T-cell (primary cell): ENCODE measurements around the gene WFDC12. TPM values are rescaled to one million over a fixed set of nuclear protein-coding genes. Genes with fewer than 3 reads are reported as not detected.

Experiments used
- ATAC-seq, 4 experiments: fragments of 200-7000 bp in 3 of 4; fragments of 150-1000 bp in 1 of 4; cut with Tn5 transposase; replicated peaks in 1 of 4; 1 replicate in 3 of 4; 2 replicates in 1 of 4; pipeline ENCODE4 v1.10.0; 2021; ENCODE audit warnings: moderate library complexity in 3 of 4, mild to moderate bottlenecking in 2 of 4, moderate number of reproducible peaks in 1 of 4
- CTCF ChIA-PET, 2 donors: fragments of 300-600 bp; sonication (Branson Sonifier 250); formaldehyde crosslinking; loops; one replicate each; lab custom pipeline; 2022; ENCODE audit warnings: antibody characterized with exemption in 2 of 2; lab: Charles Lee
- POLR2A ChIA-PET, 2 donors: fragments of 300-600 bp; sonication (Branson Sonifier 250); formaldehyde crosslinking; loops; one replicate each; lab custom pipeline; 2022; ENCODE audit warnings: antibody characterized with exemption in 2 of 2; lab: Charles Lee
- DNase-seq, 35 experiments: peaks; one replicate each; pipeline versions ENCODE4 v3.0.0 to v3.0.0-alpha.2; 2013 to 2023
- H3K27ac ChIP-seq: one replicate; pipeline ENCODE4 v1.5.1; 2013; ENCODE audit warnings: low read length
- H3K27me3 ChIP-seq, 2 experiments: replicated peaks in 1 of 2; 1 replicate in 1 of 2; 2 replicates in 1 of 2; pipeline versions ENCODE4 v1.6.1 to v1.7.0; 2013; ENCODE audit warnings: low read length in 1 of 2, mixed read lengths in 1 of 2; ENCODE audit not compliant: control insufficient read depth in 2 of 2, insufficient read depth in 2 of 2; ENCODE audit errors: extremely low read depth in 1 of 2
- H3K36me3 ChIP-seq, 2 donors: 1 replicate in 1 of 2; 2 replicates in 1 of 2; pipeline versions ENCODE4 v1.6.1 to v1.7.0; 2013; ENCODE audit warnings: low read length in 1 of 2; ENCODE audit not compliant: control insufficient read depth in 2 of 2, insufficient read depth in 1 of 2; ENCODE audit errors: extremely low read depth in 1 of 2
- H3K4me1 ChIP-seq, 2 experiments: 1 replicate in 1 of 2; 2 replicates in 1 of 2; pipeline versions ENCODE4 v1.6.1 to v1.7.0; 2013; ENCODE audit warnings: low read length in 2 of 2, mixed read lengths in 1 of 2; ENCODE audit not compliant: insufficient read depth in 2 of 2, control insufficient read depth in 1 of 2; ENCODE audit errors: extremely low read depth in 1 of 2
- H3K4me3 ChIP-seq, 2 donors: 1 replicate in 1 of 2; 2 replicates in 1 of 2; pipeline versions ENCODE4 v1.5.1 to v1.7.0; 2013; ENCODE audit warnings: mild to moderate bottlenecking in 2 of 2, low read length in 1 of 2, moderate library complexity in 1 of 2; ENCODE audit not compliant: control insufficient read depth in 1 of 2; ENCODE audit errors: extremely low read depth in 1 of 2
- H3K9me3 ChIP-seq: 2 replicates; pipeline ENCODE4 v1.7.0; 2013
- H3K27ac Mint-ChIP-seq, 2 donors: one replicate each; pipeline ENCODE4 v1.8.0; 2020 to 2021; ENCODE audit warnings: mild to moderate bottlenecking in 2 of 2, mixed read lengths in 2 of 2
- H3K27me3 Mint-ChIP-seq, 2 donors: one replicate each; pipeline ENCODE4 v1.8.0; 2021 to 2022; ENCODE audit warnings: mixed read lengths in 2 of 2
- H3K36me3 Mint-ChIP-seq: one replicate; pipeline ENCODE4 v1.8.0; 2021; ENCODE audit warnings: mixed read lengths
- H3K4me1 Mint-ChIP-seq, 3 donors: one replicate each; pipeline ENCODE4 v1.8.0; 2020 to 2022; ENCODE audit warnings: mixed read lengths in 3 of 3, mild to moderate bottlenecking in 1 of 3
- H3K4me3 Mint-ChIP-seq, 3 donors: one replicate each; pipeline ENCODE4 v1.8.0; 2020 to 2022; ENCODE audit warnings: mild to moderate bottlenecking in 3 of 3, mixed read lengths in 3 of 3, moderate library complexity in 3 of 3
- H3K9me3 Mint-ChIP-seq, 3 donors: one replicate each; pipeline ENCODE4 v1.8.0; 2020 to 2022; ENCODE audit warnings: mixed read lengths in 3 of 3
- WGBS: methylation state at CpG from one replicate; pipeline ENCODE4 v1.1.5; 2013; ENCODE audit warnings: missing lambda C conversion rate; ENCODE audit not compliant: insufficient coverage; 5-methylcytosine and 5-hydroxymethylcytosine counted together
- total RNA-seq, 35 experiments: library from RNA in 6 of 35; stranded (reverse) in 6 of 35; fragments of 120-200 nt in 1 of 35; gene quantifications; one replicate each; pipeline versions ENCODE4 v1.2.1 to v1.2.4 and lab custom pipeline; 2013 to 2026

WFDC12 gene
- total RNA-seq, 5 donors from 2014 or later (not counting 1 experiment from before 2014, with no cell fraction given) = not detected

DNA sequence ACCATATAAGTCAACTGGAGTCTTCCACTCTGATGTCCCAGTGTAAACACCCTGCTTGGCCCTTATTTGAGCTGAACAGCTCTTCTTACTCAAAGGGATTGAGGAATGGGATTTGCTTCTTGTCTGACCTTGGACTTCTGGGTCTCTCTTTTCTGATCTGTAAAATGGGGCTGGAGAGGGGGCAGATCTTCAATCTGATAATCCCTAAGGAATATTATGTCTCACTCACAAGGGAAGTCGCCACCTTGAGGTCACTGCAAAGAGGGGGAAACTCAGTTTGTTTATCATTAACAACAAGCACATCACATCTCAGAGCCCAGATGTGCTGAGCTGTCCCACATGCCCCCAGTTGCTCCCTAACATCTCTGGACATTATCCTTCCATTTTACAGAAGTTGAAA lies 38.4 kb downstream of the WFDC12 start:
- Mint-ChIP-seq H3K9me3 (peaks cover 10 to 13% (median 11%) of the 10 kb centered on the region in 3 donors), H3K27me3 (no peaks in the 10 kb centered on the region), H3K27ac (peak overlapping the region in 1 of 2 donors; percentile 22), H3K4me1 (peaks cover 8 to 16% (median 12%) of the 10 kb centered on the region in 3 donors), H3K36me3 (peaks cover 78% of the 10 kb centered on the region), H3K4me3 (no peak overlapping the region)
- Histone ChIP-seq H3K36me3 (peaks cover 2 to 41% of the 10 kb centered on the region in 2 donors), H3K4me3 (no peak overlapping the region), H3K27me3 (no peaks in the 10 kb centered on the region), H3K27ac (no peak overlapping the region), H3K9me3 (peaks cover 2% of the 10 kb centered on the region), H3K4me1 (no peaks in the 10 kb centered on the region)
- 100% methylated on average over 1 of the region's 1 CpG for WGBS
- ChIA-PET POLR2A (no interaction called here), CTCF (interaction anchor here in 1 of 2 donors (0.6 to 1.0 kb wide), 2 partner anchors 15 to 41 kb away, joined by 3 to 4 read pairs; no protein-coding TSS in a partner anchor)
- ATAC-seq = no peak
- DNase-seq = no peak

DNA sequence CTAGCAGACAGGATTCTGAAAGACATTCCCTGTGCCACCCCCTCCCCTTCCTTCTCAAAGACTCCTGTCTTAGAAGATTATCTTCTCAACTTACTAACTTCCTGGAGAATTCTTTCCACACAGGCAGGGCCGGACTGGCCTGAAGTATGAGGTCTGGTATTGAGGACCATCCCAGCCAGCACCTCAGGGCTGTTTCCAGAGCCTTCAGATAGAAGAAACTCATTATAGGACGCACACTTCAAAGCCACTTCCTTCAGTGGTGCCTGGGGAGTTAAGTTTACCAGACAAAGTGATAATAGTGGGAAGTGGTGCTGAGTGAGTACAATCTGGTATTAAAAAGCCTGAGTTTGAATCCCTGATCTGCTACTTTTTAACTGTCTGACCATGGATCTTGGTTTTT lies 39.0 kb downstream of the WFDC12 start:
- peak overlapping the region; percentile 31 to 38 for H3K27ac Mint-ChIP-seq
- H3K36me3 ChIP-seq = peaks cover 5 to 47% of the 10 kb centered on the region in 2 donors
- WGBS = no CpG with 5 or more reads among the region's 2 CpGs
- H3K27me3 Mint-ChIP-seq = no peaks in the 10 kb centered on the region
- no peak overlapping the region for H3K27ac ChIP-seq
- H3K27me3 ChIP-seq = no peaks in the 10 kb centered on the region
- DNase-seq = no peak
- no peaks in the 10 kb centered on the region for H3K4me1 ChIP-seq
- H3K4me3 Mint-ChIP-seq = no peak overlapping the region
- no peak overlapping the region for H3K4me3 ChIP-seq
- H3K9me3 ChIP-seq = peaks cover 2% of the 10 kb centered on the region
- ATAC-seq = no peak
- peaks cover 83% of the 10 kb centered on the region for H3K36me3 Mint-ChIP-seq
- CTCF ChIA-PET = no interaction called here
- peaks cover 10 to 15% (median 14%) of the 10 kb centered on the region in 3 donors for H3K9me3 Mint-ChIP-seq
- H3K4me1 Mint-ChIP-seq = peaks cover 8 to 16% (median 12%) of the 10 kb centered on the region in 3 donors
- POLR2A ChIA-PET = no interaction called here

DNA sequence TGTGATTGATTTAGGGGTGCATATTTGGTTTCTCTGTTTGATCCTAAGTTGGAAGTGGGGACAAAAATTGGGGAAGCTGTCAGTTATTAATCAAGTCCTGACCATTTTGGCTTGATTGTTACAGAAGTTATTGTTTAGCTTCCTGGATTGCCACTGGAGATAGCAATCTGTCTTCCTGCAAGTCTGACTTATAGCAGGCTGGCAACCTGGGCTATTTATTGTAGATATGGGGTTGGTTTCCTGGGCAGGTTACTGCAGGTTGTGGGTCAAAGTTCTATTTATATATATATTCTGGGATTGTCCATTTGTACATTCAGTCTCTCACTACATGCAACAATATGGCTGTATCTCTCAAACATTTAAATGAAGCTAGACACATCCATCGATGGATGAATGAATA lies 41.1 kb downstream of the WFDC12 start:
- no peak for DNase-seq
- H3K27ac Mint-ChIP-seq = no peak overlapping the region
- Histone ChIP-seq H3K9me3 (peaks cover 2% of the 10 kb centered on the region), H3K4me3 (no peak overlapping the region), H3K27me3 (no peaks in the 10 kb centered on the region), H3K27ac (no peak overlapping the region), H3K36me3 (peaks cover 7 to 67% of the 10 kb centered on the region in 2 donors), H3K4me1 (no peaks in the 10 kb centered on the region)
- ATAC-seq = no peak
- ChIA-PET POLR2A (no interaction called here), CTCF (interaction anchor here in 1 of 2 donors (0.5 kb wide), 1 partner anchor 101 kb away, joined by 4 read pairs; no protein-coding TSS in a partner anchor)
- H3K4me3 Mint-ChIP-seq = no peak overlapping the region
- WGBS = no CpG with 5 or more reads among the region's 1 CpG
- H3K36me3 Mint-ChIP-seq = peaks cover 90% of the 10 kb centered on the region
- peaks cover 8 to 16% (median 12%) of the 10 kb centered on the region in 3 donors for H3K4me1 Mint-ChIP-seq
- peaks cover 10 to 19% (median 14%) of the 10 kb centered on the region in 3 donors for H3K9me3 Mint-ChIP-seq
- no peaks in the 10 kb centered on the region for H3K27me3 Mint-ChIP-seq

DNA sequence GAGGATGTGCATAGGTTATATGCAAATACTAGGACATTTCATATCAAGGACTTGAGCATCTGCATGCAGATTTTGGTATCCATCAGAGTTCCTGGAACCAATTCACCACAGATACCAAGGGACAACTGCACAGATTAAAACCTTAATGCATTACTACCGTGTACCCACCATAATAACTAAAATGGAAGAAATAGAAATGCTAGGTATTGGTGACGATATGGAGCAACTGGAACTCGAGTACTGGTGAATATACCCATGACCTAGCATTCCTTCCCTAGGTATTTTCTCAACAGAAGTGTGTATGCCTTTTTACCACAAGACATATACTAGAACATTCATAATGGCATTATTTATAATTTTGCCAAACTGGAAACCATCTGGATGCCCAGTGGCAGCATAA lies 41.8 kb downstream of the WFDC12 start:
- no CpG with 5 or more reads among the region's 3 CpGs for WGBS
- Mint-ChIP-seq H3K4me3 (no peak overlapping the region), H3K27ac (no peak overlapping the region)

DNA sequence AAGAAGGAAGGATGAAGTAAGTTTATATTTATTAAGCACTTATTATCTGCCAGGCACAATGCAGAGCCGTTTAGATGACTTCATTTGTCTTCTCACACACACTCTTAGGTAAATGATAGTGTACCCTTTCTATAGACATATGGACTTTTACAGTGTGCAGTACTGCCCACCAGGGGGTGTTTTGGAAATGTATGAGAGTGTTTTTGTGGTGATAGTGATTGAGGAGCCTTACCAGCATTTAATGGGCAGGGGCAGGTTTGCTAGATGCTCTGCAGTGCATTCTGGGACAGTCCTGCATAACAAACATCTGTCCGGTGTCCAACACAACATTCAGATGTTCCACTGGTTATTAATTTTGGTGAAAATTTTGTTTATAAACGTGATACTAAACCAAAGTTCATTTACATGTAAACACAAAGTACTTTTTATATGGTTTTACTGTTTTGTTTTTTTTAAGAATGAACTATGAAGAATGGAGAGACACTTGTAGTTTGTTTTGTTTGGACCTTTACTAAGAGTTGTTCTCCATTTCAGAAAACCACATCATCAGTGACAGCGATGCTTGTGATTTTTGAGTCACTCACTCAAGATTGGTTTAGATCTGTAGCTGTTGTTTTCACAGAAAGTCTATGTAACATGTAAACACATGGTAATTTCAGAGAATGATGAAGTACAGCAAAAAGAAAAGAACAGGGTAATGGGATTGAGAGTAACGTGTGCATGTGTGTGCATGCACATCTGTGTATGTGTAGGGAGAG lies 43.2 kb downstream of the WFDC12 start:
- H3K36me3 ChIP-seq = peaks cover 5 to 76% of the 10 kb centered on the region in 2 donors
- Mint-ChIP-seq H3K27ac (no peak overlapping the region), H3K27me3 (no peaks in the 10 kb centered on the region), H3K4me1 (peaks cover 4 to 12% (median 8%) of the 10 kb centered on the region in 3 donors), H3K36me3 (peaks cover 88% of the 10 kb centered on the region), H3K9me3 (peaks cover 10 to 19% (median 14%) of the 10 kb centered on the region in 3 donors), H3K4me3 (no peak overlapping the region)
- no peak overlapping the region for H3K4me3 ChIP-seq
- no peaks in the 10 kb centered on the region for H3K4me1 ChIP-seq
- ChIA-PET CTCF (no interaction called here), POLR2A (interaction anchor here in 1 of 2 donors (0.6 kb wide), 1 partner anchor 82 kb away, joined by 3 read pairs; no protein-coding TSS in a partner anchor)
- DNase-seq = peak in 1 of 35 experiments; percentile 16
- H3K27ac ChIP-seq = no peak overlapping the region
- ATAC-seq = no peak
- WGBS = 88% methylated on average over 1 of the region's 5 CpGs
- H3K27me3 ChIP-seq = no peaks in the 10 kb centered on the region
- H3K9me3 ChIP-seq = peaks cover 2% of the 10 kb centered on the region

More for the DNA sequence above, 41.8 kb downstream of the WFDC12 start:
- Histone ChIP-seq H3K27ac (no peak overlapping the region), H3K27me3 (no peaks in the 10 kb centered on the region), H3K36me3 (peaks cover 7 to 70% of the 10 kb centered on the region in 2 donors), H3K4me3 (no peak overlapping the region), H3K9me3 (peaks cover 2% of the 10 kb centered on the region), H3K4me1 (no peaks in the 10 kb centered on the region)
- ATAC-seq = no peak
- POLR2A ChIA-PET = no interaction called here
- H3K27me3 Mint-ChIP-seq = no peaks in the 10 kb centered on the region
- DNase-seq = no peak
- CTCF ChIA-PET = no interaction called here
- H3K4me1 Mint-ChIP-seq = peaks cover 8 to 14% (median 12%) of the 10 kb centered on the region in 3 donors
- peaks cover 10 to 19% (median 14%) of the 10 kb centered on the region in 3 donors for H3K9me3 Mint-ChIP-seq
- peaks cover 87% of the 10 kb centered on the region for H3K36me3 Mint-ChIP-seq

DNA sequence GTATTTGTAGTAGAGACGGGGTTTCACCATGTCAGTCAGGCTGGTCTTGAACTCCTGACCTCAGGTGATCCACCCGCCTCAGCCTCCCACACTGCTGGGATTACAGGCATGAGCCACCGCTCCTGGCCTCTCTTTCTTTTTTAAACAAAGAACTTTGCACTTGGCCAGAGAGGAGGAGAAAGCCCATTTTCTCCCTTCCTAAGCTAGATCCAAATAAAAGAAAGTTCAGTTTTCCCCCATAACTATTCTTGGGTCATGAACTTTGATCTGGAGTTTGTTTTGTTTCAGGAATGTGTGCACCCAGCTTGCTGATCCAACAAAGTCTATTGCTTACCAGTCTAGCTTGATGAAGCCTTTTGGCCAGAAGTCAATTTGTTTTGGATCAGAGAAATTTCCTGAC lies 46.7 kb downstream of the WFDC12 start:
- peaks cover 2% of the 10 kb centered on the region for H3K9me3 ChIP-seq
- peaks cover 5 to 14% (median 10%) of the 10 kb centered on the region in 3 donors for H3K9me3 Mint-ChIP-seq
- H3K4me3 Mint-ChIP-seq = no peak overlapping the region
- H3K27me3 ChIP-seq = no peaks in the 10 kb centered on the region
- H3K27ac Mint-ChIP-seq = peak overlapping the region in 1 of 2 donors; percentile 5
- POLR2A ChIA-PET = no interaction called here
- peaks cover 8 to 11% (median 8%) of the 10 kb centered on the region in 3 donors for H3K4me1 Mint-ChIP-seq
- no peak for DNase-seq
- no peak overlapping the region for H3K27ac ChIP-seq
- H3K4me1 ChIP-seq = peaks cover 0 to 4% of the 10 kb centered on the region in 2 experiments
- 86% methylated on average over 1 of the region's 3 CpGs for WGBS
- no peak overlapping the region for H3K4me3 ChIP-seq
- peaks cover 84% of the 10 kb centered on the region for H3K36me3 Mint-ChIP-seq
- H3K36me3 ChIP-seq = peaks cover 5 to 95% of the 10 kb centered on the region in 2 donors
- no peak for ATAC-seq
- no peaks in the 10 kb centered on the region for H3K27me3 Mint-ChIP-seq
- CTCF ChIA-PET = no interaction called here
